ENCODE measurements around the gene PLXNC1.

DNA sequence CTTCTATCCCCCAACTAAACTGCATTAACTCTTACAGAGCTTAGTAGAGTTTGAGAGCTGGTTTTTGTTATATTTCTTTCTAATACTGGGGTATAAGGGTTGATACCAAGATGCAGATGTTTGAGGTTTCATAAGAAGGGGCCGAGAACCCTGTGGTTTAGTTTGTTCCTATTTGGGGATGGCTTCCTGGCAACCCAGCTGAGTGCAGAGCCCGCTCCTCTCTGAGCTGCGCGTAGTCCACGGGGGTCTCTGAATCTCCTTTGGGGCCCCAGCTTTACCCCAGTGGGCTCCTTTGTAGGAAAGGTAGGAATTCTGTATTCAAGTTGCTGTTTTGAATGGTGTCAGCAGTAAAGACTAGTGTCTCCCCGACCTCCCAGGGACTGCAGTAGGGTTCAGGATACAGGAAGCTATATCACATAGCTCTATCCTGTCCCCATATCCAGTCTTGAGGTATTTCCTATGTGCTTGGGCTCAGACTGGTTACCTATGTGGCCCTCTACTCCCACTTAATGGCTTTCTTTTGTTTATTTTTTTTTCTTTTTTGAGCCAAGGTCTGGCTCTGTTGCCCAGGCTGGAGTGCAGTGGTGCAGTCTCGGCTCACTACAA is 25.4 kb downstream of the PLXNC1 start:
- no peak for TF ChIP-seq CTCF (conservative IDR thresholded peaks at IDR 0.05 in 1 of 2, IDR thresholded peaks at IDR 0.05 in 1 of 2; ENCODE audit: low read depth in 1 of 2, low read length in 2 of 2)
- no peak for TF ChIP-seq EZH2 (IDR thresholded peaks at IDR 0.05; ENCODE audit: low read length, missing control alignments)

Data from fibroblast of lung (primary cell).